MM.1S (cell line): ENCODE results near the gene CC2D1B.
A peak's percentile ranks its signal among the peaks of the same experiment; 100 is the strongest.

Source experiments
- DNase-seq: peaks from one replicate; pipeline ENCODE4 v3.0.0-alpha.2; 2015
- H2AFZ ChIP-seq: fragments of 300-600 bp; sonication (generic); 2 replicates; pipeline ENCODE4 v1.6.0; 2016; ENCODE audit warnings: antibody characterized with exemption, low read length
- H3F3A ChIP-seq: fragments of 300-600 bp; sonication (generic); 2 replicates; pipeline ENCODE4 v1.6.1; 2016; ENCODE audit warnings: mild to moderate bottlenecking, antibody characterized with exemption, low read length, moderate library complexity, mixed read lengths; ENCODE audit not compliant: insufficient read depth
- H3K27ac ChIP-seq: fragments of 300-600 bp; sonication (generic); 2 replicates; pipeline ENCODE4 v1.5.1; 2016; ENCODE audit warnings: mild to moderate bottlenecking, low read length
- H3K27me3 ChIP-seq: fragments of 300-600 bp; sonication (generic); replicated peaks from 2 replicates; pipeline ENCODE4 v1.6.0; 2016; ENCODE audit warnings: low read length; ENCODE audit not compliant: insufficient read depth
- H3K36me3 ChIP-seq: fragments of 300-600 bp; sonication (generic); replicated peaks from 2 replicates; pipeline ENCODE4 v1.6.1; 2016; ENCODE audit warnings: mild to moderate bottlenecking, low read length, mixed read lengths; ENCODE audit not compliant: insufficient read depth
- H3K4me1 ChIP-seq: fragments of 300-600 bp; sonication (generic); 2 replicates; pipeline ENCODE4 v1.6.1; 2016; ENCODE audit warnings: low read length, mixed read lengths
- H3K4me2 ChIP-seq: fragments of 300-600 bp; sonication (generic); 2 replicates; pipeline ENCODE4 v1.6.0; 2016; ENCODE audit warnings: low read depth, low read length
- H3K4me3 ChIP-seq: fragments of 300-600 bp; sonication (generic); 2 replicates; pipeline ENCODE4 v1.5.1; 2016; ENCODE audit warnings: low read length, mixed read lengths
- H3K79me2 ChIP-seq: fragments of 300-600 bp; sonication (generic); 2 replicates; pipeline ENCODE4 v1.6.1; 2016; ENCODE audit warnings: mixed run types, low read length, mixed read lengths
- H3K9ac ChIP-seq: fragments of 300-600 bp; sonication (generic); 2 replicates; pipeline ENCODE4 v1.6.1; 2016; ENCODE audit warnings: low read length, mixed read lengths
- H3K9me2 ChIP-seq: fragments of 300-600 bp; sonication (generic); replicated peaks from 2 replicates; pipeline ENCODE4 v1.6.1; 2016; ENCODE audit warnings: mild to moderate bottlenecking, low read length, mixed read lengths; ENCODE audit not compliant: insufficient read depth
- H3K9me3 ChIP-seq: fragments of 300-600 bp; sonication (generic); replicated peaks from 2 replicates; pipeline ENCODE4 v1.6.1; 2016; ENCODE audit warnings: mild to moderate bottlenecking, low read length, mixed read lengths; ENCODE audit not compliant: insufficient read depth
- H4K20me1 ChIP-seq: fragments of 300-600 bp; sonication (generic); 2 replicates; pipeline ENCODE4 v1.6.1; 2016; ENCODE audit warnings: mild to moderate bottlenecking, low read length, moderate library complexity, mixed read lengths; ENCODE audit not compliant: insufficient read depth
- CTCF ChIP-seq: fragments of 300-600 bp; sonication (generic); IDR thresholded peaks from 2 replicates; pipeline ENCODE4 v1.5.1; 2016; ENCODE audit warnings: antibody characterized with exemption, low read length, mixed read lengths
- EZH2 ChIP-seq: fragments of 300-600 bp; sonication (generic); optimal IDR thresholded peaks from 2 replicates; pipeline ENCODE3; 2017; ENCODE audit warnings: low read depth, mild to moderate bottlenecking, antibody characterized with exemption, low read length, mixed read lengths
- EZH2phosphoT487 ChIP-seq: fragments of 300-600 bp; sonication (generic); IDR thresholded peaks from 2 replicates; pipeline ENCODE4 v1.6.1; 2018; ENCODE audit warnings: antibody characterized with exemption, low read length

Gene CC2D1B

GRCh38 chr1:52365071-52365745 is 797 bp downstream of the CC2D1B start:
- no peaks in the 10 kb centered on the region for H3K27me3 ChIP-seq
- H4K20me1 ChIP-seq = no peaks in the 10 kb centered on the region
- H3K36me3 ChIP-seq = no peaks in the 10 kb centered on the region
- peak overlapping the region; percentile 79 for H3K4me2 ChIP-seq
- peak overlapping the region; percentile 77; the same call in 1 of the 2 replicates for H3K27ac ChIP-seq
- peaks cover 10% of the 10 kb centered on the region for H3F3A ChIP-seq
- H3K9me3 ChIP-seq = no peaks in the 10 kb centered on the region
- peaks cover 8% of the 10 kb centered on the region for H3K4me1 ChIP-seq
- DNase-seq = peak; percentile 32
- H3K9me2 ChIP-seq = no peaks in the 10 kb centered on the region
- peak overlapping the region; percentile 94 for H3K9ac ChIP-seq
- H3K79me2 ChIP-seq = peaks cover 41% of the 10 kb centered on the region
- TF ChIP-seq EZH2 (no peak), CTCF (no peak), EZH2phosphoT487 (no peak)
- H3K4me3 ChIP-seq = peak overlapping the region; percentile 94
- H2AFZ ChIP-seq = peak overlapping the region; percentile 82

GRCh38 chr1:52364235-52364839 is 1.7 kb downstream of the CC2D1B start:
- H3K4me1 ChIP-seq = peaks cover 8% of the 10 kb centered on the region
- H3K9ac ChIP-seq = peak overlapping the region; percentile 94; the same call in 1 of the 2 replicates

GRCh38 chr1:52360595-52360968 is 5.4 kb downstream of the CC2D1B start:
- Histone ChIP-seq H3K79me2 (peaks cover 38% of the 10 kb centered on the region), H3K36me3 (no peaks in the 10 kb centered on the region; the same call in none of the 2 replicates), H3K9me3 (no peaks in the 10 kb centered on the region), H3K27me3 (no peaks in the 10 kb centered on the region), H3K4me2 (no peak overlapping the region), H4K20me1 (no peaks in the 10 kb centered on the region), H3F3A (peaks cover under 1% of the 10 kb centered on the region; the same call in 1 of the 2 replicates), H3K9ac (no peak overlapping the region), H3K27ac (no peak overlapping the region), H3K4me1 (peaks cover 8% of the 10 kb centered on the region), H3K9me2 (no peaks in the 10 kb centered on the region), H3K4me3 (no peak overlapping the region), H2AFZ (no peak overlapping the region)
- no peak for DNase-seq
- no peak for TF ChIP-seq EZH2
- no peak for TF ChIP-seq EZH2phosphoT487
- no peak for TF ChIP-seq CTCF

More at GRCh38 chr1:52364235-52364839, 1.7 kb downstream of the CC2D1B start:
- no peaks in the 10 kb centered on the region for H3K36me3 ChIP-seq
- no peaks in the 10 kb centered on the region for H3K27me3 ChIP-seq
- no peak for DNase-seq
- peak overlapping the region; percentile 79 for H3K4me2 ChIP-seq
- H3K27ac ChIP-seq = no peak overlapping the region
- peaks cover 41% of the 10 kb centered on the region for H3K79me2 ChIP-seq
- H3K9me2 ChIP-seq = no peaks in the 10 kb centered on the region
- H3K4me3 ChIP-seq = peak overlapping the region; percentile 94; the same call in 1 of the 2 replicates
- no peak for TF ChIP-seq EZH2phosphoT487
- 0 out of 2 replicates have a peak, but pooled peaks have one; percentile 3 for TF ChIP-seq CTCF
- no peaks in the 10 kb centered on the region for H4K20me1 ChIP-seq
- peaks cover 10% of the 10 kb centered on the region for H3F3A ChIP-seq
- no peaks in the 10 kb centered on the region for H3K9me3 ChIP-seq
- no peak overlapping the region for H2AFZ ChIP-seq
